H9 (cell line): ENCODE results near the gene PROCA1. TPM values are rescaled to one million over a fixed set of nuclear protein-coding genes. Genes with fewer than 3 reads are reported as not detected.

Source experiments
- DNase-seq: peaks from one replicate; pipeline ENCODE4 v3.0.0-alpha.2; 2017
- H2AFZ ChIP-seq: one replicate; pipeline ENCODE4 v1.6.1; 2013; ENCODE audit warnings: mild to moderate bottlenecking, low read length, control low read depth, moderate library complexity
- H2AK5ac ChIP-seq: 2 replicates; pipeline ENCODE4 v1.6.1; 2013; ENCODE audit warnings: low read length, control low read depth, mixed read lengths; ENCODE audit not compliant: insufficient read length
- H2BK120ac ChIP-seq: one replicate; pipeline ENCODE4 v1.6.1; 2013; ENCODE audit warnings: low read depth, mild to moderate bottlenecking, low read length, control low read depth, inconsistent platforms; ENCODE audit not compliant: poor library complexity, severe bottlenecking
- H2BK12ac ChIP-seq: 2 replicates; pipeline ENCODE4 v1.6.1; 2013; ENCODE audit warnings: low read length, control low read depth, mixed read lengths, low read depth; ENCODE audit not compliant: insufficient read length
- H2BK15ac ChIP-seq: 2 replicates; pipeline ENCODE4 v1.6.1; 2013; ENCODE audit warnings: low read depth, low read length, control low read depth
- H2BK20ac ChIP-seq: one replicate; pipeline ENCODE4 v1.6.1; 2013; ENCODE audit warnings: low read depth, mild to moderate bottlenecking, low read length, control low read depth, inconsistent platforms; ENCODE audit not compliant: poor library complexity, severe bottlenecking
- H2BK5ac ChIP-seq: 2 replicates; pipeline ENCODE4 v1.6.1; 2013; ENCODE audit warnings: low read length, control low read depth, mixed read lengths; ENCODE audit not compliant: insufficient read length
- H3K14ac ChIP-seq: 2 replicates; pipeline ENCODE4 v1.6.1; 2013; ENCODE audit warnings: low read length, control low read depth; ENCODE audit not compliant: insufficient read depth
- H3K18ac ChIP-seq: 2 replicates; pipeline ENCODE4 v1.6.1; 2013; ENCODE audit warnings: low read depth, mild to moderate bottlenecking, mixed read lengths, low read length, control low read depth; ENCODE audit not compliant: insufficient read length
- H3K23ac ChIP-seq: 2 replicates; pipeline ENCODE4 v1.6.1; 2013; ENCODE audit warnings: low read length, control low read depth, mixed read lengths, low read depth; ENCODE audit not compliant: insufficient read length
- H3K23me2 ChIP-seq: 2 replicates; pipeline ENCODE4 v1.6.1; 2013; ENCODE audit warnings: low read depth, mild to moderate bottlenecking, mixed read lengths, low read length, control low read depth; ENCODE audit not compliant: insufficient read length, poor library complexity, severe bottlenecking
- H3K27ac ChIP-seq: 2 replicates; pipeline ENCODE4 v1.5.1; 2013; ENCODE audit warnings: low read length, control low read depth, mixed read lengths, low read depth; ENCODE audit not compliant: insufficient read length
- H3K27me3 ChIP-seq: 2 replicates; pipeline ENCODE4 v1.6.1; 2013; ENCODE audit warnings: low read length, control low read depth, inconsistent platforms; ENCODE audit not compliant: insufficient read depth
- H3K4ac ChIP-seq: 2 replicates; pipeline ENCODE4 v1.6.1; 2013; ENCODE audit warnings: low read depth, mild to moderate bottlenecking, control low read depth, inconsistent platforms, low read length, moderate library complexity
- H3K4me1 ChIP-seq: 2 replicates; pipeline ENCODE4 v1.6.1; 2013; ENCODE audit warnings: low read length, control low read depth, inconsistent platforms; ENCODE audit not compliant: insufficient read depth
- H3K4me2 ChIP-seq: 2 replicates; pipeline ENCODE4 v1.6.1; 2013; ENCODE audit warnings: low read length, control low read depth, mixed read lengths; ENCODE audit not compliant: insufficient read length, insufficient read depth
- H3K56ac ChIP-seq: 2 replicates; pipeline ENCODE4 v1.6.1; 2013; ENCODE audit warnings: low read depth, mild to moderate bottlenecking, mixed read lengths, low read length, control low read depth; ENCODE audit not compliant: insufficient read length
- H3K79me1 ChIP-seq: 2 replicates; pipeline ENCODE4 v1.6.1; 2013; ENCODE audit warnings: low read depth, mild to moderate bottlenecking, moderate library complexity, low read length, control low read depth, inconsistent platforms; ENCODE audit not compliant: insufficient read depth, poor library complexity, severe bottlenecking
- H3K79me2 ChIP-seq: 2 replicates; pipeline ENCODE4 v1.6.1; 2013; ENCODE audit warnings: low read length, control low read depth, inconsistent platforms; ENCODE audit not compliant: insufficient read depth
- H3K9ac ChIP-seq: 2 replicates; pipeline ENCODE4 v1.6.1; 2013; ENCODE audit warnings: low read length, control low read depth, mixed read lengths; ENCODE audit not compliant: insufficient read length; ENCODE audit errors: extremely low read depth
- H3K9me3 ChIP-seq: one replicate; pipeline ENCODE4 v1.6.1; 2013; ENCODE audit warnings: low read depth, low read length, inconsistent platforms; ENCODE audit not compliant: control insufficient read depth
- H3T11ph ChIP-seq: one replicate; pipeline ENCODE4 v1.6.1; 2013; ENCODE audit warnings: mild to moderate bottlenecking, low read length, control low read depth, inconsistent platforms
- H4K20me1 ChIP-seq: one replicate; pipeline ENCODE4 v1.6.1; 2013; ENCODE audit not compliant: control insufficient read depth, insufficient read length, insufficient read depth
- H4K5ac ChIP-seq: 2 replicates; pipeline ENCODE4 v1.6.1; 2013; ENCODE audit warnings: low read depth, mild to moderate bottlenecking, mixed read lengths, low read length, control low read depth; ENCODE audit not compliant: insufficient read length
- H4K8ac ChIP-seq: replicated peaks from 2 replicates; pipeline ENCODE4 v1.6.1; 2013; ENCODE audit warnings: low read length, control low read depth, mixed read lengths, low read depth; ENCODE audit not compliant: insufficient read length
- H4K91ac ChIP-seq: 2 replicates; pipeline ENCODE4 v1.6.1; 2013; ENCODE audit warnings: low read depth, mild to moderate bottlenecking, moderate library complexity, mixed read lengths, low read length, control low read depth; ENCODE audit not compliant: insufficient read length
- H3K27ac Mint-ChIP-seq, 3 experiments: 2 replicates in 2 of 3; 3 replicates in 1 of 3; pipeline ENCODE4 v1.8.0; 2020 to 2021; ENCODE audit warnings: mixed read lengths in 3 of 3, mild to moderate bottlenecking in 1 of 3, moderate library complexity in 1 of 3
- H3K27me3 Mint-ChIP-seq: 2 replicates; pipeline ENCODE4 v1.8.0; 2021; ENCODE audit warnings: low read depth, mild to moderate bottlenecking, moderate library complexity, mixed read lengths
- H3K36me3 Mint-ChIP-seq, 3 experiments: 2 replicates in 2 of 3; 3 replicates in 1 of 3; pipeline ENCODE4 v1.8.0; 2020 to 2021; ENCODE audit warnings: low read depth in 3 of 3, mixed read lengths in 3 of 3; ENCODE audit not compliant: insufficient read depth in 1 of 3
- H3K4me1 Mint-ChIP-seq, 2 experiments: 2 replicates each; pipeline ENCODE4 v1.8.0; 2020; ENCODE audit warnings: mixed read lengths in 2 of 2
- H3K4me3 Mint-ChIP-seq, 2 experiments: 2 replicates in 1 of 2; 3 replicates in 1 of 2; pipeline ENCODE4 v1.8.0; 2020 to 2021; ENCODE audit warnings: mild to moderate bottlenecking in 2 of 2, mixed read lengths in 2 of 2, moderate library complexity in 1 of 2
- H3K9me3 Mint-ChIP-seq, 2 experiments: 2 replicates in 1 of 2; 3 replicates in 1 of 2; pipeline ENCODE4 v1.8.0; 2020; ENCODE audit warnings: mild to moderate bottlenecking in 2 of 2, mixed read lengths in 2 of 2, moderate library complexity in 1 of 2
- WGBS: extraction: QIAGEN DNeasy Blood & Tissue Kit; methylation state at CpG from one replicate; pipeline ENCODE4 v1.1.7; 2013; ENCODE audit warnings: missing lambda C conversion rate, low lambda C conversion rate, mixed read lengths; ENCODE audit not compliant: insufficient read length; ENCODE audit errors: extremely low coverage; 5-methylcytosine and 5-hydroxymethylcytosine counted together
- total RNA-seq: library from RNA; stranded (reverse); gene quantifications from 2 replicates; pipeline ENCODE4 v1.2.1, GENCODE V29; 2021
- TF ChIP-seq, protein P1 (sequence below): fragments of 200-600 bp; sonication (generic); conservative IDR thresholded peaks from 3 replicates; pipeline ENCODE4 v1.8.0; 2021; ENCODE audit warnings: antibody characterized with exemption, mild to moderate bottlenecking

PROCA1 gene
- total RNA-seq, 1 experiment from 2014 or later, result 15.0 TPM

DNA sequence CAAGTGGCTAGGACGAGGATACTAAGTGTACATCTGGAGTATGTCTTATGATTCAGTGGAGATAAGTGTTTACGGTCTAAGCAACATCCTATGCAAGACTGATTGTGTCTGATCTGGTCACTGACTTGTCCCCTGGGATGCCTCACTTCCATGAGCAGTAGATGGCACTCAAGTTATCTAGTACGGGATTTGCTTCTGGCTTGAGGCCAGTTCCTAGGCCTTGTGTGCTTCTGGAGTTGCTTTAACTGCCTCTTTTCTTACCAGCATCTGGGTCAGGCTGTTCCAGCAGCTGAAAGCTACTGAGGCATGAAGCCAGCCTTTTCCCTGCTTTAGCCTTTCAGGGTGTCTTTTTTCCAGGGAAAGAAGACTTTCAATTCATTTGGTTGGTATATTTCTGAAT is 26.7 kb downstream of the PROCA1 start:
- no peak overlapping the region for H2BK15ac ChIP-seq
- H3T11ph ChIP-seq, result no peak overlapping the region
- no peak overlapping the region for H2BK20ac ChIP-seq
- H3K23ac ChIP-seq, result no peak overlapping the region
- no peak overlapping the region for H2AFZ ChIP-seq
- H3K14ac ChIP-seq, result no peak overlapping the region
- H4K5ac ChIP-seq, result no peak overlapping the region
- H3K23me2 ChIP-seq, result no peaks in the 10 kb centered on the region
- no peak overlapping the region for H2BK120ac ChIP-seq
- H3K79me1 ChIP-seq, result no peaks in the 10 kb centered on the region
- H2AK5ac ChIP-seq, result no peak overlapping the region
- H4K91ac ChIP-seq, result no peak overlapping the region
- no peak overlapping the region for H2BK5ac ChIP-seq
- peaks cover 1% of the 10 kb centered on the region; the same call in 1 of the 2 replicates for H3K27me3 ChIP-seq
- TF ChIP-seq, protein P1, sequence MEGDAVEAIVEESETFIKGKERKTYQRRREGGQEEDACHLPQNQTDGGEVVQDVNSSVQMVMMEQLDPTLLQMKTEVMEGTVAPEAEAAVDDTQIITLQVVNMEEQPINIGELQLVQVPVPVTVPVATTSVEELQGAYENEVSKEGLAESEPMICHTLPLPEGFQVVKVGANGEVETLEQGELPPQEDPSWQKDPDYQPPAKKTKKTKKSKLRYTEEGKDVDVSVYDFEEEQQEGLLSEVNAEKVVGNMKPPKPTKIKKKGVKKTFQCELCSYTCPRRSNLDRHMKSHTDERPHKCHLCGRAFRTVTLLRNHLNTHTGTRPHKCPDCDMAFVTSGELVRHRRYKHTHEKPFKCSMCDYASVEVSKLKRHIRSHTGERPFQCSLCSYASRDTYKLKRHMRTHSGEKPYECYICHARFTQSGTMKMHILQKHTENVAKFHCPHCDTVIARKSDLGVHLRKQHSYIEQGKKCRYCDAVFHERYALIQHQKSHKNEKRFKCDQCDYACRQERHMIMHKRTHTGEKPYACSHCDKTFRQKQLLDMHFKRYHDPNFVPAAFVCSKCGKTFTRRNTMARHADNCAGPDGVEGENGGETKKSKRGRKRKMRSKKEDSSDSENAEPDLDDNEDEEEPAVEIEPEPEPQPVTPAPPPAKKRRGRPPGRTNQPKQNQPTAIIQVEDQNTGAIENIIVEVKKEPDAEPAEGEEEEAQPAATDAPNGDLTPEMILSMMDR, result no peak
- no peak overlapping the region for H3K9ac ChIP-seq
- no peaks in the 10 kb centered on the region for H4K20me1 ChIP-seq
- H3K4ac ChIP-seq, result no peak overlapping the region
- H3K9me3 Mint-ChIP-seq, result no peaks in the 10 kb centered on the region
- no peak overlapping the region for H3K18ac ChIP-seq
- no peak overlapping the region for H2BK12ac ChIP-seq
- H3K79me2 ChIP-seq, result no peaks in the 10 kb centered on the region
- DNase-seq, result no peak
- H3K4me1 Mint-ChIP-seq, result no peaks in the 10 kb centered on the region
- H3K56ac ChIP-seq, result no peak overlapping the region
- H3K4me2 ChIP-seq, result no peak overlapping the region
- H3K27ac ChIP-seq, result no peak overlapping the region
- no peak overlapping the region for H3K27ac Mint-ChIP-seq
- no CpG with 5 or more reads among the region's 3 CpGs for WGBS
- no peaks in the 10 kb centered on the region for H3K4me1 ChIP-seq
- H3K4me3 Mint-ChIP-seq, result no peak overlapping the region
- peaks cover 67 to 96% (median 94%) of the 10 kb centered on the region in 3 experiments; a peak in 6 of 7 replicates for H3K36me3 Mint-ChIP-seq
- no peaks in the 10 kb centered on the region for H3K9me3 ChIP-seq
- no peak overlapping the region for H4K8ac ChIP-seq
- H3K27me3 Mint-ChIP-seq, result no peaks in the 10 kb centered on the region
